Ovary (tissue), 9 donors: ENCODE measurements around the gene ZNF562. TPM values are rescaled to one million over a fixed set of nuclear protein-coding genes. Genes with fewer than 3 reads are reported as not detected.

Experiments
- DNase-seq, 5 donors: peaks; one replicate each; pipeline ENCODE4 v3.0.0-alpha.2; 2019 to 2020
- H3K27ac ChIP-seq, 2 donors: fragments of 200-600 bp; one replicate each; pipeline versions ENCODE4 v1.5.1 to v1.8.0; 2019 to 2022
- H3K27me3 ChIP-seq: fragments of 200-600 bp; one replicate; pipeline ENCODE4 v1.8.0; 2022
- H3K36me3 ChIP-seq: fragments of 200-600 bp; sonication (generic); one replicate; pipeline ENCODE4 v1.5.1; 2019
- H3K4me1 ChIP-seq: one replicate; pipeline ENCODE4 v1.8.1; 2013; ENCODE audit warnings: mild to moderate bottlenecking, moderate library complexity; ENCODE audit not compliant: insufficient read depth
- H3K4me3 ChIP-seq: fragments of 200-600 bp; sonication (generic); one replicate; pipeline ENCODE4 v1.5.1; 2017
- H3K9me3 ChIP-seq, 2 donors: fragments of 200-600 bp in 1 of 2; sonication (generic) in 1 of 2; one replicate each; pipeline versions ENCODE4 v1.5.1 to v1.8.1; 2013 to 2019; ENCODE audit warnings: mild to moderate bottlenecking in 1 of 2, moderate library complexity in 1 of 2
- EP300 ChIP-seq: sonication (generic); formaldehyde crosslinking; IDR thresholded peaks from one replicate; pipeline ENCODE4 v1.6.1; 2017; ENCODE audit warnings: antibody characterized with exemption
- POLR2A ChIP-seq: fragments of 450-650 bp; IDR thresholded peaks from one replicate; pipeline ENCODE4 v1.6.1; 2017; ENCODE audit warnings: antibody characterized with exemption, mild to moderate bottlenecking, moderate library complexity
- WGBS, 3 donors: extraction: QIAGEN DNeasy Blood & Tissue Kit in 1 of 3; methylation state at CpG; one replicate each; pipeline versions ENCODE4 v1.1.5 to v1.1.7; 2013 to 2017; 5-methylcytosine and 5-hydroxymethylcytosine counted together
- intact Hi-C, 4 donors: fragments of 100-400 bp; cut with DNase I; formaldehyde crosslinking; loops; one replicate each; pipeline versions ENCODE4 v1.11.0 to v1.15.1; 2022 to 2023
- polyA plus RNA-seq, 2 donors: library from polyadenylated mRNA; stranded (reverse); fragments of 200-250 nt in 1 of 2; fragments of 350-450 nt in 1 of 2; fragmentation: Illumina TruSeq in 1 of 2; extraction: RNeasy Lipid Tissue Mini Kit (QIAGEN cat#74804) in 1 of 2; gene quantifications; one replicate each; pipeline ENCODE4 v1.2.3, GENCODE V29; 2013 to 2014
- total RNA-seq, 7 donors: library from RNA; depleted of rRNA in 2 of 7; stranded (reverse); fragments of >200 nt in 2 of 7; fragmentation: NEBNext Ultra II Directional in 3 of 7; extraction: Animal tissue kit (Norgen Biotek cat#: 25700) in 3 of 7; gene quantifications; one replicate each; pipeline versions ENCODE4 v1.1.0 to v1.2.4, GENCODE V29; 2016 to 2023
- TF ChIP-seq, protein P1 (sequence below), 3 donors: fragments of 450-650 bp in 2 of 3; fragments of 200-600 bp in 1 of 3; IDR thresholded peaks; one replicate each; pipeline versions ENCODE4 v1.5.1 to v1.8.0; 2016 to 2022; ENCODE audit warnings: antibody characterized with exemption in 3 of 3, mild to moderate bottlenecking in 1 of 3
- donor health status: DM: no; HTN: no; CAD: no; lungs with moderate emphysema.
- donor health status: DM: no; HTN: no; CAD: no.
- donor health status: Bipolar disorder and iron deficiency.
- donor health status: DM: yes; HTN: yes; CAD: no.
- donor health status: DM: no; HTN: no; CAD: no.
- donor health status: DM: yes; HTN: yes; CAD: no.

Gene ZNF562
- total and polyA plus RNA-seq, 9 donors = 8.1 to 54.6 (median 31.0) TPM

GRCh38 chr19:9641810-9642209 is 33.1 kb downstream of the ZNF562 start:
- DNase-seq = no peak
- Histone ChIP-seq H3K9me3 (peaks cover 0 to 3% of the 10 kb centered on the region in 2 donors), H3K27me3 (no peaks in the 10 kb centered on the region), H3K36me3 (no peaks in the 10 kb centered on the region), H3K27ac (no peak overlapping the region), H3K4me1 (no peaks in the 10 kb centered on the region), H3K4me3 (no peak overlapping the region)
- no peak for TF ChIP-seq POLR2A
- TF ChIP-seq EP300 = no peak
- TF ChIP-seq, protein P1, sequence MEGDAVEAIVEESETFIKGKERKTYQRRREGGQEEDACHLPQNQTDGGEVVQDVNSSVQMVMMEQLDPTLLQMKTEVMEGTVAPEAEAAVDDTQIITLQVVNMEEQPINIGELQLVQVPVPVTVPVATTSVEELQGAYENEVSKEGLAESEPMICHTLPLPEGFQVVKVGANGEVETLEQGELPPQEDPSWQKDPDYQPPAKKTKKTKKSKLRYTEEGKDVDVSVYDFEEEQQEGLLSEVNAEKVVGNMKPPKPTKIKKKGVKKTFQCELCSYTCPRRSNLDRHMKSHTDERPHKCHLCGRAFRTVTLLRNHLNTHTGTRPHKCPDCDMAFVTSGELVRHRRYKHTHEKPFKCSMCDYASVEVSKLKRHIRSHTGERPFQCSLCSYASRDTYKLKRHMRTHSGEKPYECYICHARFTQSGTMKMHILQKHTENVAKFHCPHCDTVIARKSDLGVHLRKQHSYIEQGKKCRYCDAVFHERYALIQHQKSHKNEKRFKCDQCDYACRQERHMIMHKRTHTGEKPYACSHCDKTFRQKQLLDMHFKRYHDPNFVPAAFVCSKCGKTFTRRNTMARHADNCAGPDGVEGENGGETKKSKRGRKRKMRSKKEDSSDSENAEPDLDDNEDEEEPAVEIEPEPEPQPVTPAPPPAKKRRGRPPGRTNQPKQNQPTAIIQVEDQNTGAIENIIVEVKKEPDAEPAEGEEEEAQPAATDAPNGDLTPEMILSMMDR (IDR thresholded peaks at IDR 0.05) = no peak
- 94 to 97% (median 96%) methylated on average over 6 of the region's 6 CpGs for WGBS, 3 donors
- intact Hi-C loops = no loop called here

DNA sequence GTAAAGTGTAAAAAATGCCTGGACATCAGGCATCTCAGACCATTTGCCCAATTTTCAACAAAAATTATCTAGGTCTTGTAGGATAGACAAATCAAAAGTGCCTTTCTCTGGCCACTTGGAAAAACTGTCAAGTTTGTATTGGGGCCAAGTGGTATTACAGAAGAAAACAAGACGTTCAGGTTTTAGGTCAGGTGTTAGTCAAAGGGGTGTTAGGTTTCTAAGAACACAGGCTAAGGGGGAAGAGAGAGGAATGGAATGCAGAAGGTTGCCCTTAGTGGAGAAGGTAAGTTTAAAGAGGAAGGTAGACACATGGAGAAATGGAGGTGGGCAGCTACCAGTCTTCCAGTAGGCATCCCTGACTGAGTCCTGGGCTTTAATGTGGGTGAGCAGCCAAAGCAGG is 33.9 kb downstream of the ZNF562 start:
- H3K4me1 ChIP-seq = no peaks in the 10 kb centered on the region
- H3K36me3 ChIP-seq = no peaks in the 10 kb centered on the region
- TF ChIP-seq, protein P1 (IDR thresholded peaks at IDR 0.05) = no peak
- TF ChIP-seq POLR2A = no peak
- TF ChIP-seq EP300 = no peak
- intact Hi-C loops = no loop called here
- no peaks in the 10 kb centered on the region for H3K27me3 ChIP-seq
- WGBS, 3 donors = 49 to 60% (median 50%) methylated on average over 1 of the region's 1 CpG
- H3K4me3 ChIP-seq = no peak overlapping the region
- DNase-seq = no peak
- H3K27ac ChIP-seq = no peak overlapping the region
- no peaks in the 10 kb centered on the region for H3K9me3 ChIP-seq

DNA sequence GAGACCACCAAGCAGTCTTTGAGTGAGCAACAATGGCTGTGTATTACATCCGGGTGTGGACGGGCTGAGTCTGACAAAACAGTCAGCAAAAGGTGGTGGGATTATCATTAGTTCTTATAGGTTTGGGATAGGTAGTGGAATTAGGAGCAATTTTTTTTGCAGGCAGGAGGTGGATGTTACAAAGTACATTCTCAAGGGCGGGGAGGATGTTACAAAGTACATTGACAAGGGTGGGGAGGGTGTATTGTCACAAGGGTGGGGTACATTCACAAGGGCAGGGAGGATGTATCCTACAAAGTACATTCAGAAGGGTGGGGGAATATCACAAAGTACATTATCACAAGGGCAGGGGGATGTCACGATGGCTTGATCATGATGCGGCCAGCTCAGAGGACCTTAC is 38.9 kb downstream of the ZNF562 start:
- Histone ChIP-seq H3K9me3 (no peaks in the 10 kb centered on the region), H3K4me1 (no peaks in the 10 kb centered on the region), H3K27ac (no peak overlapping the region), H3K4me3 (no peak overlapping the region), H3K36me3 (no peaks in the 10 kb centered on the region), H3K27me3 (no peaks in the 10 kb centered on the region)
- DNase-seq = no peak
- WGBS, 3 donors = 94 to 97% (median 96%) methylated on average over 5 of the region's 5 CpGs
- intact Hi-C loops = no loop called here
- TF ChIP-seq, protein P1 (IDR thresholded peaks at IDR 0.05) = no peak
- TF ChIP-seq POLR2A (no peak), EP300 (no peak)

DNA sequence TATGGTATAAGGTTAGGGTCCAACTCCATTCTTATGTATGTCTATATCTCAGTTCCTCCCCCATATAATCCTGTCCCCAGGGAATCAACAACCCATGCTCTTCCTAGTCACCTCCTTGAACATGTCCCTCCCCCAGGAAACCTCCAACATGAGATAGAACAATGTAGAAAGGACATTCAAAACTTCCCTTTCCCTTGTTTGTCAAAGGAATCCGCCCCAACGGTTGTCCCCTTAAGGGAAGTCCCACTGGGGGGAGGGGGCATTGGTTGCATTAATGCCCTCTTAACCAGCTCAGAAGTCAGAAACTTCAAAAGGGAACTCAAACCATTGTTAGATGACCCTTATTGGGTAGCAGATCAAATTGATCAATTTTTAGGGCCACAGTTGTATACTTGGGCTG is 47.0 kb downstream of the ZNF562 start:
- DNase-seq = no peak
- H3K27ac ChIP-seq = no peak overlapping the region
- TF ChIP-seq EP300 (no peak), POLR2A (no peak)
- TF ChIP-seq, protein P1 (IDR thresholded peaks at IDR 0.05) = no peak
- H3K4me1 ChIP-seq = no peaks in the 10 kb centered on the region
- WGBS, 3 donors = 89 to 93% (median 89%) methylated on average over 2 of the region's 2 CpGs
- no peaks in the 10 kb centered on the region for H3K27me3 ChIP-seq
- no peak overlapping the region for H3K4me3 ChIP-seq
- H3K9me3 ChIP-seq = no peaks in the 10 kb centered on the region
- intact Hi-C loops = loop anchor here in 3 of 4 donors (5.0 to 10.0 kb wide), 3 partner anchors 47 to 164 kb away; partner anchors contain the start of gene ZNF562 (in 1 of the 3)
- no peaks in the 10 kb centered on the region for H3K36me3 ChIP-seq
